ENCODE measurements around the gene FGD4. TPM values are rescaled to one million over a fixed set of nuclear protein-coding genes. Genes with fewer than 3 reads are reported as not detected.
"Not testable (repeated sequence)": the region's sequence is repeated elsewhere in the genome, so short reads cannot be mapped to it uniquely, and the experiment has no call there.

The FGD4 gene
- total RNA-seq, 1 experiment from 2014 or later = 54.3 TPM

DNA sequence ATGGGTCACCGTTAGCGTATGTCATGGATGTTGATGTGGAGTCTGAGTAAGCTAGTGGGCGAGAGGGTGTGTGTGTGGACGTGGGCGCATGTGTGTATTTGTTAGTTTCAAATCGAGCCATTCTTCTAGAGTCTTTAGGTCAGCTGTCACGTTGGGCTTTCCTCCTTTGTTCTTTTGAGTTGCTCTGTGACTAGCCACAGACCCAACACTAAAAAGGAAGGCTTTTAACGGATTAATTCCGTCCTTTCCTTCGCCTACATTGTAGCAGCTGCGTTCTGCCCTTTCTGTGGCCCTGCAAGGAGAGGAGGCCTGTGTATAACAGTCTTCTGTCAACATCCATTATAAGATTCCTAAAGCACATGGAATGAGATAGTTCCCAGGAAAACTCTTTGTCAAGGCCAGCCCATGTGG is 162.6 kb downstream of the FGD4 start:
- Histone ChIP-seq H2BK20ac (ENCODE audit: low read depth, low read length, poor library complexity, severe bottlenecking) (no peak overlapping the region), H2BK5ac (ENCODE audit: insufficient read length, low read length) (no peak overlapping the region), H2BK12ac (ENCODE audit: insufficient read length, low read depth, low read length) (no peak overlapping the region), H3K14ac (ENCODE audit: insufficient read depth, low read length) (no peak overlapping the region), H3K23ac (ENCODE audit: insufficient read length, low read depth, low read length) (no peak overlapping the region), H3K79me2 (ENCODE audit: insufficient read depth, low read length) (no peaks in the 10 kb centered on the region; the same call in 1 of the 2 replicates), H3K9me3 (ENCODE audit: control insufficient read depth, low read depth, low read length) (no peaks in the 10 kb centered on the region), H4K91ac (ENCODE audit: insufficient read length, low read depth, low read length) (no peak overlapping the region), H2BK15ac (ENCODE audit: low read depth, low read length) (no peak overlapping the region), H2AFZ (ENCODE audit: low read length) (no peak overlapping the region), H3K4me1 (ENCODE audit: insufficient read depth, low read length) (peaks cover 2% of the 10 kb centered on the region; the same call in 1 of the 2 replicates), H3K23me2 (ENCODE audit: insufficient read length, low read depth, low read length, poor library complexity, severe bottlenecking) (no peaks in the 10 kb centered on the region), H3K79me1 (ENCODE audit: insufficient read depth, low read depth, low read length, poor library complexity, severe bottlenecking) (peaks cover 3% of the 10 kb centered on the region), H2BK120ac (ENCODE audit: low read depth, low read length, poor library complexity, severe bottlenecking) (no peak overlapping the region), H3K9ac (ENCODE audit: extremely low read depth, insufficient read length, low read length) (no peak overlapping the region), H3T11ph (ENCODE audit: low read length) (no peak overlapping the region), H4K5ac (ENCODE audit: insufficient read length, low read depth, low read length) (no peak overlapping the region), H3K27ac (ENCODE audit: insufficient read length, low read depth, low read length) (no peak overlapping the region), H3K4ac (ENCODE audit: low read depth, low read length) (no peak overlapping the region), H3K27me3 (ENCODE audit: insufficient read depth, low read length) (no peaks in the 10 kb centered on the region), H3K18ac (ENCODE audit: insufficient read length, low read depth, low read length) (no peak overlapping the region), H3K4me2 (ENCODE audit: insufficient read depth, insufficient read length, low read length) (no peak overlapping the region), H4K8ac (replicated peaks; ENCODE audit: insufficient read length, low read depth, low read length) (no peak overlapping the region), H3K56ac (ENCODE audit: insufficient read length, low read depth, low read length) (no peak overlapping the region), H2AK5ac (ENCODE audit: insufficient read length, low read length) (no peak overlapping the region), H4K20me1 (ENCODE audit: control insufficient read depth, insufficient read depth, insufficient read length) (no peaks in the 10 kb centered on the region)
- Mint-ChIP-seq H3K4me1 (peaks cover 48 to 59% of the 10 kb centered on the region in 2 experiments), H3K4me3 (no peak overlapping the region), H3K36me3 (ENCODE audit: insufficient read depth in 1 of 3, low read depth in 3 of 3) (peaks cover 31 to 39% (median 33%) of the 10 kb centered on the region in 3 experiments), H3K27ac (peak overlapping the region; percentile 1 to 76 (median 74)), H3K9me3 (peaks cover 7 to 16% of the 10 kb centered on the region in 2 experiments; a peak in 4 of 5 replicates), H3K27me3 (ENCODE audit: low read depth) (no peaks in the 10 kb centered on the region; the same call in 1 of the 2 replicates)
- TF ChIP-seq, protein P1, sequence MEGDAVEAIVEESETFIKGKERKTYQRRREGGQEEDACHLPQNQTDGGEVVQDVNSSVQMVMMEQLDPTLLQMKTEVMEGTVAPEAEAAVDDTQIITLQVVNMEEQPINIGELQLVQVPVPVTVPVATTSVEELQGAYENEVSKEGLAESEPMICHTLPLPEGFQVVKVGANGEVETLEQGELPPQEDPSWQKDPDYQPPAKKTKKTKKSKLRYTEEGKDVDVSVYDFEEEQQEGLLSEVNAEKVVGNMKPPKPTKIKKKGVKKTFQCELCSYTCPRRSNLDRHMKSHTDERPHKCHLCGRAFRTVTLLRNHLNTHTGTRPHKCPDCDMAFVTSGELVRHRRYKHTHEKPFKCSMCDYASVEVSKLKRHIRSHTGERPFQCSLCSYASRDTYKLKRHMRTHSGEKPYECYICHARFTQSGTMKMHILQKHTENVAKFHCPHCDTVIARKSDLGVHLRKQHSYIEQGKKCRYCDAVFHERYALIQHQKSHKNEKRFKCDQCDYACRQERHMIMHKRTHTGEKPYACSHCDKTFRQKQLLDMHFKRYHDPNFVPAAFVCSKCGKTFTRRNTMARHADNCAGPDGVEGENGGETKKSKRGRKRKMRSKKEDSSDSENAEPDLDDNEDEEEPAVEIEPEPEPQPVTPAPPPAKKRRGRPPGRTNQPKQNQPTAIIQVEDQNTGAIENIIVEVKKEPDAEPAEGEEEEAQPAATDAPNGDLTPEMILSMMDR (conservative IDR thresholded peaks at IDR 0.05) = no peak
- no CpG with 5 or more reads among the region's 11 CpGs for WGBS (ENCODE audit: extremely low coverage, insufficient read length, low lambda C conversion rate)
- no peak for DNase-seq

DNA sequence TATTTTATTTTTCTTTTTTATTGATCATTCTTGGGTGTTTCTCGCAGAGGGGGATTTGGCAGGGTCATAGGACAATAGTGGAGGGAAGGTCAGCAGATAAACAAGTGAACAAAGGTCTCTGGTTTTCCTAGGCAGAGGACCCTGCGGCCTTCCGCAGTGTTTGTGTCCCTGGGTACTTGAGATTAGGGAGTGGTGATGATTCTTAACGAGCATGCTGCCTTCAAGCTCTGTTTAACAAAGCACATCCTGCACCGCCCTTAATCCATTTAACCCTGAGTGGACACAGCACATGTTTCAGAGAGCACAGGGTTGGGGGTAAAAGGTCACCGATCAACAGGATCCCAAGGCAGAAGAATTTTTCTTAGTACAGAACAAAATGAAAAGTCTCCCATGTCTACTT is 163.1 kb downstream of the FGD4 start:
- H2BK5ac ChIP-seq (ENCODE audit: insufficient read length, low read length); H3K4me1 ChIP-seq (ENCODE audit: insufficient read depth, low read length); H3T11ph ChIP-seq (ENCODE audit: low read length); H2AFZ ChIP-seq (ENCODE audit: low read length); H3K4ac ChIP-seq (ENCODE audit: low read depth, low read length); H4K5ac ChIP-seq (ENCODE audit: insufficient read length, low read depth, low read length); H2BK12ac ChIP-seq (ENCODE audit: insufficient read length, low read depth, low read length); H3K14ac ChIP-seq (ENCODE audit: insufficient read depth, low read length); H3K27ac ChIP-seq (ENCODE audit: insufficient read length, low read depth, low read length); H3K9me3 ChIP-seq (ENCODE audit: control insufficient read depth, low read depth, low read length); H3K18ac ChIP-seq (ENCODE audit: insufficient read length, low read depth, low read length); H3K9ac ChIP-seq (ENCODE audit: extremely low read depth, insufficient read length, low read length); H3K79me1 ChIP-seq (ENCODE audit: insufficient read depth, low read depth, low read length, poor library complexity, severe bottlenecking); DNase-seq; H3K23me2 ChIP-seq (ENCODE audit: insufficient read length, low read depth, low read length, poor library complexity, severe bottlenecking); H4K8ac ChIP-seq (replicated peaks; ENCODE audit: insufficient read length, low read depth, low read length); H2BK120ac ChIP-seq (ENCODE audit: low read depth, low read length, poor library complexity, severe bottlenecking); H3K79me2 ChIP-seq (ENCODE audit: insufficient read depth, low read length); H2BK20ac ChIP-seq (ENCODE audit: low read depth, low read length, poor library complexity, severe bottlenecking); H3K4me2 ChIP-seq (ENCODE audit: insufficient read depth, insufficient read length, low read length); H4K20me1 ChIP-seq (ENCODE audit: control insufficient read depth, insufficient read depth, insufficient read length); H3K27me3 Mint-ChIP-seq (ENCODE audit: low read depth); H3K27me3 ChIP-seq (ENCODE audit: insufficient read depth, low read length); H2BK15ac ChIP-seq (ENCODE audit: low read depth, low read length); H2AK5ac ChIP-seq (ENCODE audit: insufficient read length, low read length); H4K91ac ChIP-seq (ENCODE audit: insufficient read length, low read depth, low read length); H3K23ac ChIP-seq (ENCODE audit: insufficient read length, low read depth, low read length); H3K56ac ChIP-seq (ENCODE audit: insufficient read length, low read depth, low read length); H3K4me3 Mint-ChIP-seq: not testable (repeated sequence)
- Mint-ChIP-seq H3K36me3 (ENCODE audit: insufficient read depth in 1 of 3, low read depth in 3 of 3) (peaks cover 33 to 39% (median 33%) of the 10 kb centered on the region in 3 experiments), H3K9me3 (peaks cover 7 to 16% of the 10 kb centered on the region in 2 experiments; a peak in 4 of 5 replicates), H3K27ac (peak overlapping the region; percentile 1 to 76 (median 74); a peak in 5 of 7 replicates), H3K4me1 (peaks cover 53 to 64% of the 10 kb centered on the region in 2 experiments)
- no CpG with 5 or more reads among the region's 6 CpGs for WGBS (ENCODE audit: extremely low coverage, insufficient read length, low lambda C conversion rate)
